H1 (cell line): ENCODE measurements around the gene CCT5. TPM values are rescaled to one million over a fixed set of nuclear protein-coding genes. Genes with fewer than 3 reads are reported as not detected.

ENCODE experiments used
- CTCF ChIA-PET: fragments of 300-600 bp; sonication (Branson Sonifier 250); formaldehyde crosslinking; loops from one replicate; lab custom pipeline; 2021; ENCODE audit not compliant: partially characterized antibody; lab: Charles Lee
- POLR2A ChIA-PET: fragments of 300-600 bp; sonication (Branson Sonifier 250); formaldehyde crosslinking; loops from one replicate; lab custom pipeline; 2021; ENCODE audit warnings: inconsistent platforms; ENCODE audit not compliant: partially characterized antibody; lab: Charles Lee
- DNase-seq, 2 experiments: peaks; one replicate each; pipeline versions ENCODE4 v3.0.0 to v3.0.0-alpha.2; 2010 to 2022; ENCODE audit warnings: low spot score in 2 of 2, low read depth in 1 of 2, mixed read lengths in 1 of 2
- FAIRE-seq: peaks from 2 replicates; lab custom pipeline; 2011; peaks lifted over from hg19 to GRCh38; lab: Jason Lieb, UNC
- H2AFZ ChIP-seq: 2 replicates; pipeline ENCODE4 v1.8.1; 2012; ENCODE audit warnings: low read length, inconsistent platforms
- H2AK5ac ChIP-seq: 2 replicates; pipeline ENCODE4 v1.6.1; 2013; ENCODE audit warnings: low read depth, low read length
- H2BK120ac ChIP-seq: replicated peaks from 2 replicates; pipeline ENCODE3; 2013; ENCODE audit warnings: low read depth, low read length, inconsistent platforms
- H2BK12ac ChIP-seq: 2 replicates; pipeline ENCODE4 v1.6.1; 2013; ENCODE audit warnings: low read depth, low read length
- H2BK15ac ChIP-seq: 2 replicates; pipeline ENCODE4 v1.6.1; 2013; ENCODE audit warnings: low read length
- H2BK20ac ChIP-seq: 2 replicates; pipeline ENCODE4 v1.6.1; 2013; ENCODE audit warnings: low read length
- H2BK5ac ChIP-seq: 2 replicates; pipeline ENCODE4 v1.6.1; 2013; ENCODE audit warnings: low read depth, low read length
- H3K14ac ChIP-seq: 2 replicates; pipeline ENCODE4 v1.6.1; 2013; ENCODE audit warnings: inconsistent platforms; ENCODE audit not compliant: insufficient read length
- H3K18ac ChIP-seq: 2 replicates; pipeline ENCODE4 v1.6.1; 2013; ENCODE audit warnings: low read length; ENCODE audit errors: extremely low read depth
- H3K23ac ChIP-seq: 2 replicates; pipeline ENCODE4 v1.6.1; 2013; ENCODE audit warnings: inconsistent platforms; ENCODE audit not compliant: insufficient read length
- H3K23me2 ChIP-seq: 2 replicates; pipeline ENCODE4 v1.6.1; 2013; ENCODE audit warnings: low read depth, low read length
- H3K27ac ChIP-seq: 2 replicates; pipeline ENCODE4 v1.6.1; 2011; ENCODE audit warnings: low read depth, low read length, inconsistent platforms
- H3K27me3 ChIP-seq, 4 experiments: replicated peaks in 1 of 4; 1 replicate in 1 of 4; 2 replicates in 3 of 4; pipeline versions ENCODE4 v1.6.1 to v1.8.1; 2011 to 2013; ENCODE audit warnings: low read length in 3 of 4, mild to moderate bottlenecking in 3 of 4, inconsistent platforms in 2 of 4, mixed read lengths in 2 of 4, moderate library complexity in 1 of 4; ENCODE audit not compliant: control insufficient read depth in 3 of 4, insufficient read depth in 3 of 4; ENCODE audit errors: extremely low read depth in 1 of 4
- H3K36me3 ChIP-seq, 4 experiments: 2 replicates each; pipeline versions ENCODE4 v1.6.1 to v1.8.1; 2011 to 2013; ENCODE audit warnings: mild to moderate bottlenecking in 4 of 4, low read length in 3 of 4, moderate library complexity in 2 of 4, control low read depth in 1 of 4, inconsistent platforms in 1 of 4; ENCODE audit not compliant: insufficient read depth in 4 of 4, control insufficient read depth in 2 of 4
- H3K4ac ChIP-seq: replicated peaks from 2 replicates; pipeline ENCODE3; 2013; ENCODE audit warnings: low read length, low read depth, mixed read lengths, inconsistent platforms; ENCODE audit not compliant: insufficient read length
- H3K4me1 ChIP-seq, 4 experiments: replicated peaks in 1 of 4; 1 replicate in 1 of 4; 2 replicates in 3 of 4; pipeline versions ENCODE4 v1.6.1 to v1.8.1; 2011 to 2013; ENCODE audit warnings: low read length in 3 of 4, inconsistent platforms in 2 of 4, mixed read lengths in 1 of 4; ENCODE audit not compliant: insufficient read depth in 4 of 4, control insufficient read depth in 3 of 4
- H3K4me2 ChIP-seq, 2 experiments: 2 replicates each; pipeline versions ENCODE4 v1.6.1 to v1.8.1; 2011 to 2013; ENCODE audit warnings: low read depth in 2 of 2, low read length in 2 of 2, control low read depth in 1 of 2, inconsistent platforms in 1 of 2, mild to moderate bottlenecking in 1 of 2; ENCODE audit not compliant: insufficient read depth in 1 of 2
- H3K4me3 ChIP-seq, 4 experiments: fragments of 200-600, 300-600 bp in 1 of 4; sonication (generic), shearing (Covaris generic), sonication (Bioruptor Twin) in 1 of 4; 2 replicates each; pipeline versions ENCODE4 v1.5.1 to v1.8.1; 2011 to 2016; ENCODE audit warnings: low read length in 4 of 4, low read depth in 3 of 4, control low read depth in 2 of 4, inconsistent platforms in 2 of 4, mild to moderate bottlenecking in 2 of 4, mixed read lengths in 1 of 4, moderate library complexity in 1 of 4; ENCODE audit not compliant: insufficient read depth in 2 of 4; ENCODE audit errors: extremely low read depth in 1 of 4
- H3K56ac ChIP-seq: replicated peaks from 2 replicates; pipeline ENCODE3; 2013; ENCODE audit warnings: low read depth, mild to moderate bottlenecking, mixed read lengths, low read length, inconsistent platforms; ENCODE audit not compliant: insufficient read length
- H3K79me1 ChIP-seq: 2 replicates; pipeline ENCODE4 v1.6.1; 2013; ENCODE audit warnings: low read depth, low read length, control low read depth
- H3K79me2 ChIP-seq, 2 experiments: 2 replicates each; pipeline versions ENCODE4 v1.6.1 to v1.8.1; 2012 to 2013; ENCODE audit warnings: low read length in 2 of 2, mild to moderate bottlenecking in 2 of 2, inconsistent platforms in 1 of 2; ENCODE audit not compliant: insufficient read depth in 2 of 2, control insufficient read depth in 1 of 2
- H3K9ac ChIP-seq, 4 experiments: replicated peaks in 1 of 4; 1 replicate in 1 of 4; 2 replicates in 3 of 4; pipeline versions ENCODE4 v1.6.1 to v1.8.1; 2011 to 2013; ENCODE audit warnings: low read depth in 3 of 4, low read length in 3 of 4, control low read depth in 2 of 4, mild to moderate bottlenecking in 2 of 4, moderate library complexity in 2 of 4, inconsistent platforms in 1 of 4; ENCODE audit errors: extremely low read depth in 1 of 4
- H3K9me3 ChIP-seq, 2 experiments: 2 replicates each; pipeline versions ENCODE4 v1.6.1 to v1.8.1; 2012 to 2013; ENCODE audit warnings: mild to moderate bottlenecking in 2 of 2, moderate library complexity in 2 of 2, control low read depth in 1 of 2, inconsistent platforms in 1 of 2, low read depth in 1 of 2, low read length in 1 of 2, mixed read lengths in 1 of 2; ENCODE audit not compliant: insufficient read depth in 2 of 2
- H4K20me1 ChIP-seq, 2 experiments: replicated peaks in 1 of 2; 2 replicates each; pipeline versions ENCODE3 to v1.8.1; 2011 to 2013; ENCODE audit warnings: inconsistent platforms in 2 of 2, low read length in 2 of 2, mild to moderate bottlenecking in 1 of 2; ENCODE audit not compliant: insufficient read depth in 2 of 2, control insufficient read depth in 1 of 2
- H4K5ac ChIP-seq: 2 replicates; pipeline ENCODE4 v1.6.1; 2013; ENCODE audit warnings: low read length, low read depth, mixed read lengths, inconsistent platforms; ENCODE audit not compliant: insufficient read length
- H4K8ac ChIP-seq: 2 replicates; pipeline ENCODE4 v1.8.0; 2013; ENCODE audit warnings: mild to moderate bottlenecking, moderate library complexity, low read length, inconsistent platforms; ENCODE audit not compliant: insufficient read depth; ENCODE audit errors: extremely low read depth
- H4K91ac ChIP-seq: replicated peaks from 2 replicates; pipeline ENCODE3; 2013; ENCODE audit warnings: low read length, mixed read lengths, inconsistent platforms; ENCODE audit not compliant: insufficient read length
- CBX5 ChIP-seq: fragments of 300-800, 300-1000 bp; sonication (generic); IDR thresholded peaks from 2 replicates; pipeline ENCODE4 v1.7.1; 2016; ENCODE audit warnings: antibody characterized with exemption, low read length, low read depth
- CTCF ChIP-seq, 3 experiments: IDR thresholded peaks; 1 replicate in 2 of 3; 2 replicates in 1 of 3; pipeline versions ENCODE4 v1.5.1 to v1.6.1; 2011; ENCODE audit warnings: low read length in 3 of 3, mild to moderate bottlenecking in 3 of 3, inconsistent platforms in 2 of 3, low read depth in 1 of 3, moderate library complexity in 1 of 3; ENCODE audit not compliant: insufficient read depth in 1 of 3; ENCODE audit errors: control extremely low read depth in 1 of 3
- KDM4A ChIP-seq: IDR thresholded peaks from one replicate; pipeline ENCODE4 v1.7.1; 2012; ENCODE audit warnings: low read depth, mild to moderate bottlenecking, moderate library complexity, low read length, inconsistent platforms; ENCODE audit not compliant: severe bottlenecking
- KDM5A ChIP-seq: fragments of 200-600 bp; IDR thresholded peaks from 2 replicates; pipeline ENCODE4 v1.7.1; 2012; ENCODE audit warnings: mild to moderate bottlenecking, low read length, inconsistent platforms, mixed read lengths
- MAX ChIP-seq: IDR thresholded peaks from 2 replicates; pipeline ENCODE4 v1.6.1; 2012; ENCODE audit warnings: inconsistent platforms
- RBBP5 ChIP-seq: IDR thresholded peaks from 2 replicates; pipeline ENCODE4 v1.7.1; 2012; ENCODE audit warnings: low read depth, mild to moderate bottlenecking, inconsistent platforms, low read length, moderate library complexity, borderline replicate concordance
- RXRA ChIP-seq: IDR thresholded peaks from 2 replicates; pipeline ENCODE4 v1.6.1; 2011; ENCODE audit warnings: low read depth, mild to moderate bottlenecking, low read length, moderate library complexity; ENCODE audit not compliant: insufficient read depth
- TAF7 ChIP-seq: optimal IDR thresholded peaks from 2 replicates; pipeline ENCODE3; 2011; ENCODE audit warnings: low read depth, mild to moderate bottlenecking, inconsistent platforms, low read length, moderate library complexity, borderline replicate concordance
- TBP ChIP-seq: IDR thresholded peaks from 2 replicates; pipeline ENCODE4 v1.6.1; 2011; ENCODE audit warnings: low read depth, low read length, improper control_type of control experiment
- TEAD4 ChIP-seq: IDR thresholded peaks from 2 replicates; pipeline ENCODE4 v1.6.1; 2012; ENCODE audit warnings: low read depth, low read length, inconsistent platforms, mixed read lengths
- ZNF274 ChIP-seq: IDR thresholded peaks from 2 replicates; pipeline ENCODE4 v1.7.0; 2012; ENCODE audit warnings: low read length, borderline replicate concordance; ENCODE audit errors: extremely low read depth
- WGBS, 2 experiments: shearing (Covaris generic) in 1 of 2; methylation state at CpG; one replicate each; pipeline versions ENCODE4 v1.1.6 to v1.1.7; 2013 to 2015; ENCODE audit warnings: low lambda C conversion rate in 2 of 2, mixed read lengths in 2 of 2, inconsistent platforms in 1 of 2, low coverage in 1 of 2, missing lambda C conversion rate in 1 of 2; ENCODE audit not compliant: insufficient replicate concordance in 2 of 2, insufficient coverage in 1 of 2, insufficient read length in 1 of 2; ENCODE audit errors: extremely low coverage in 1 of 2, missing lambda C conversion rate in 1 of 2; 5-methylcytosine and 5-hydroxymethylcytosine counted together
- polyA plus RNA-seq, 7 experiments: library from polyadenylated mRNA; depleted of rRNA in 3 of 7; stranded (reverse) in 5 of 7; unstranded in 2 of 7; fragments of >200 nt in 5 of 7; fragments of 200-250 nt in 2 of 7; gene quantifications; 1 replicate in 5 of 7; 2 replicates in 1 of 7; 4 replicates in 1 of 7; pipeline versions ENCODE4 v1.2.1 to v1.2.3, GENCODE V29; 2011 to 2013; ENCODE audit warnings: missing spikeins in 2 of 7, mixed read lengths in 2 of 7
- total RNA-seq: library from RNA; stranded (reverse); fragmentation: NEBNext Ultra II Directional; extraction: Animal tissue kit (Norgen Biotek cat#: 25700); gene quantifications from 2 replicates; pipeline ENCODE4 v1.2.1, GENCODE V29; 2021

The CCT5 gene
- total and polyA plus RNA-seq, 2 of the 8 experiments (the other 6 are each of a cell fraction or from before 2014, with no cell fraction given) = 425 to 549 TPM

- WGBS, 2 experiments = 81% methylated on average over 5 of the region's 5 CpGs; no CpG with 5 or more reads in 1 of the 2 experiments
- H2AK5ac ChIP-seq = no peak overlapping the region
- no peak overlapping the region for H3K18ac ChIP-seq
- no peak overlapping the region for H3K27ac ChIP-seq
- no peaks in the 10 kb centered on the region for H3K36me3 ChIP-seq
- H3K14ac ChIP-seq = no peak overlapping the region
- H3K23me2 ChIP-seq = no peaks in the 10 kb centered on the region
- H3K79me1 ChIP-seq = no peaks in the 10 kb centered on the region
- no peak for DNase-seq
- no peaks in the 10 kb centered on the region for H3K79me2 ChIP-seq
- no peak overlapping the region for H4K5ac ChIP-seq
- ChIA-PET POLR2A (interaction anchor here (1.1 to 2.0 kb wide), 2 partner anchors 14 to 34 kb away, joined by 3 to 5 read pairs; partner anchors contain the start of genes ATPSCKMT and CCT5), CTCF (interaction anchor here (1.1 to 1.3 kb wide), 2 partner anchors 16 to 17 kb away, joined by 3 to 5 read pairs; no protein-coding TSS in a partner anchor)
- no peak overlapping the region for H3K4me3 ChIP-seq
- H3K27me3 ChIP-seq = no peaks in the 10 kb centered on the region
- no peak overlapping the region for H2BK15ac ChIP-seq
- peaks cover 0 to 2% of the 10 kb centered on the region in 2 experiments for H4K20me1 ChIP-seq
- no peak overlapping the region for H3K4me2 ChIP-seq
- no peak overlapping the region for H3K4ac ChIP-seq
- no peak for FAIRE-seq
- no peak overlapping the region for H3K23ac ChIP-seq
- H2AFZ ChIP-seq = no peak overlapping the region
- H2BK12ac ChIP-seq = no peak overlapping the region
- no peaks in the 10 kb centered on the region for H3K9me3 ChIP-seq
- H2BK20ac ChIP-seq = no peak overlapping the region
- no peak overlapping the region for H2BK5ac ChIP-seq
- no peak overlapping the region for H3K56ac ChIP-seq
- H4K8ac ChIP-seq = no peak overlapping the region
- H4K91ac ChIP-seq = no peak overlapping the region
- H3K4me1 ChIP-seq = no peaks in the 10 kb centered on the region
- no peak overlapping the region for H3K9ac ChIP-seq
- no peak overlapping the region for H2BK120ac ChIP-seq
- TF ChIP-seq ZNF274 (no peak), KDM4A (no peak), TBP (no peak), KDM5A (no peak), CTCF (IDR thresholded peaks at IDR 0.05; ENCODE audit: control extremely low read depth in 1 of 3, insufficient read depth in 1 of 3, low read depth in 1 of 3, low read length in 3 of 3) (no peak), CBX5 (no peak), RBBP5 (no peak), RXRA (no peak), TEAD4 (no peak), TAF7 (no peak), MAX (no peak)
Measured at GRCh38 chr5:10216107-10216506, 34.0 kb upstream of the CCT5 start.
